Stimulated activated CD8-positive, alpha-beta memory T cell treated with anti-CD3 and anti-CD28 coated beads, Interleukin-15, amount 100 ng/mL, for 48 hours (primary cell): ENCODE results near the gene DPF3.

ENCODE experiments used
- DNase-seq, 2 donors: peaks; one replicate each; pipeline ENCODE4 v3.0.0-alpha.2; 2020; ENCODE audit warnings: low read depth in 2 of 2

The DPF3 gene

GRCh38 chr14:72742838-72743195 is 151.1 kb downstream of the DPF3 start:
- no peak for DNase-seq

- DNase-seq = no peak
These were observed 151.6 kb downstream of the DPF3 start for GRCh38 chr14:72742118-72742837.

GRCh38 chr14:72741826-72742117 is 152.1 kb downstream of the DPF3 start:
- DNase-seq = no peak

- no peak for DNase-seq
These were observed 152.7 kb downstream of the DPF3 start for GRCh38 chr14:72740966-72741825.

GRCh38 chr14:72740504-72740961 is 153.4 kb downstream of the DPF3 start:
- DNase-seq = no peak

- DNase-seq = no peak
These were observed 154.2 kb downstream of the DPF3 start for GRCh38 chr14:72739446-72740405.

GRCh38 chr14:72738161-72738611 is 155.7 kb downstream of the DPF3 start:
- DNase-seq = no peak

- no peak for DNase-seq
These were observed 156.3 kb downstream of the DPF3 start for GRCh38 chr14:72737560-72737943.

GRCh38 chr14:72736786-72737559 is 156.9 kb downstream of the DPF3 start:
- no peak for DNase-seq

- no peak for DNase-seq
These were observed 157.6 kb downstream of the DPF3 start for GRCh38 chr14:72736308-72736707.

- DNase-seq = no peak
These were observed 161.7 kb downstream of the DPF3 start for GRCh38 chr14:72732022-72732780.

- DNase-seq = no peak
These were observed 162.5 kb downstream of the DPF3 start for GRCh38 chr14:72731252-72732020.

- no peak for DNase-seq
These were observed 163.4 kb downstream of the DPF3 start for GRCh38 chr14:72730468-72730867.

GRCh38 chr14:72726444-72726843 is 167.5 kb downstream of the DPF3 start:
- no peak for DNase-seq

GRCh38 chr14:72723858-72724530 is 169.9 kb downstream of the DPF3 start:
- DNase-seq = no peak

GRCh38 chr14:72722201-72722785 is 171.6 kb downstream of the DPF3 start:
- no peak for DNase-seq

GRCh38 chr14:72721083-72721482 is 172.8 kb downstream of the DPF3 start:
- DNase-seq = no peak

- no peak for DNase-seq
These were observed 176.7 kb downstream of the DPF3 start for GRCh38 chr14:72717220-72717619.

- no peak for DNase-seq
These were observed 177.4 kb downstream of the DPF3 start for GRCh38 chr14:72716476-72716875.
